GM13977 (cell line): ENCODE measurements around the gene KRTAP9-7.
A peak's percentile ranks its signal among the peaks of the same experiment; 100 is the strongest.

Experiments
- DNase-seq: peaks from one replicate; pipeline ENCODE4 v3.0.0; 2012; ENCODE audit warnings: low spot score
- in situ Hi-C: fragments of 300-500 bp; cut with MboI; formaldehyde crosslinking; loops from one replicate; pipeline ENCODE4 v1.12.0; 2022; ENCODE audit warnings: low sequenced_read_pairs, low pct_unique_long_range_greater_than_20kb, mixed read lengths, inconsistent platforms; ENCODE audit not compliant: unreplicated experiment
- TF ChIP-seq, protein P1 (sequence below): IDR thresholded peaks from 2 replicates; pipeline ENCODE4 v1.5.1; 2012; ENCODE audit warnings: mild to moderate bottlenecking, control low read depth; ENCODE audit not compliant: insufficient read depth; ENCODE audit errors: extremely low read depth, missing control alignments

Gene KRTAP9-7

DNA sequence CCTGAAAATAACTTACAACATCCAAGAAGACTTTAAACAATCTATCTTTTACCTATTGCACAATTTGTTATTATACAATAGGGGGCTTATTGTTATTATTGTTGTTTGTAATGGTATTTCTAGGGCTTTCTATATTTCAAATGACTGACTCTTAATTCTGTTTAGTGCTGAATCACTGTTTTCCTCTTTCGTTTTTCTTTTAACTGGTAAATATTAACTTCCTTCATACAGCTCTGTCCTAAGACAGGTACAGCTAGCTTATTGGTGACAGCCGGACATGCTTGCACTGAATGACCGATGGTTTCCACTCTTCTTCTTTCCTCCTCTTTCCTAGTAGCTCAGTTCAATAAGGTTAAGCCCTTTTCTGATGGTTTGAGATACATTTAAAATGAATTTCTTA lies 11.6 kb downstream of the KRTAP9-7 start:
- DNase-seq = peak; percentile 0
- TF ChIP-seq, protein P1, sequence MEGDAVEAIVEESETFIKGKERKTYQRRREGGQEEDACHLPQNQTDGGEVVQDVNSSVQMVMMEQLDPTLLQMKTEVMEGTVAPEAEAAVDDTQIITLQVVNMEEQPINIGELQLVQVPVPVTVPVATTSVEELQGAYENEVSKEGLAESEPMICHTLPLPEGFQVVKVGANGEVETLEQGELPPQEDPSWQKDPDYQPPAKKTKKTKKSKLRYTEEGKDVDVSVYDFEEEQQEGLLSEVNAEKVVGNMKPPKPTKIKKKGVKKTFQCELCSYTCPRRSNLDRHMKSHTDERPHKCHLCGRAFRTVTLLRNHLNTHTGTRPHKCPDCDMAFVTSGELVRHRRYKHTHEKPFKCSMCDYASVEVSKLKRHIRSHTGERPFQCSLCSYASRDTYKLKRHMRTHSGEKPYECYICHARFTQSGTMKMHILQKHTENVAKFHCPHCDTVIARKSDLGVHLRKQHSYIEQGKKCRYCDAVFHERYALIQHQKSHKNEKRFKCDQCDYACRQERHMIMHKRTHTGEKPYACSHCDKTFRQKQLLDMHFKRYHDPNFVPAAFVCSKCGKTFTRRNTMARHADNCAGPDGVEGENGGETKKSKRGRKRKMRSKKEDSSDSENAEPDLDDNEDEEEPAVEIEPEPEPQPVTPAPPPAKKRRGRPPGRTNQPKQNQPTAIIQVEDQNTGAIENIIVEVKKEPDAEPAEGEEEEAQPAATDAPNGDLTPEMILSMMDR = no peak
- in situ Hi-C loops = no loop called here

DNA sequence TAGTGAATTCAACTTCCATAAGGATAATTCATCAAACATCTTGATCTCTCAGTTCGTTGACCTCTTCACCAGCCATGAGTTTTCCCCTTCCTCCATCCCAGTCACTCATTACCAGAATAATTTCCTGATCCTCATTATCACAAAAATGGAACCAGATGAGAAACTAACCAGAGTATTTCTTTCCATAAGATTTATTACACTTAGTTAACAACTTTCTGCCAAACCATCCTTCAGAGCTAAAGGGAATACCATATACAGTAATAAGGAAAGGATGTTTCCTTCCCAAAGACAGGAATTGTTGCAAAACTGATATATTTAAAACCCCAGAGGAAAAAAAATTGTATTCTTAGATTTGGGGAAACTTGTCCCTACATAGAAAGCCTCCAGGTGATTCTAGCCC lies 18.5 kb downstream of the KRTAP9-7 start:
- TF ChIP-seq, protein P1 = no peak
- in situ Hi-C loops = no loop called here
- DNase-seq = no peak

GRCh38 chr17:41296846-41297245 lies 21.3 kb downstream of the KRTAP9-7 start:
- DNase-seq = no peak
- TF ChIP-seq, protein P1 = no peak
- in situ Hi-C loops = no loop called here

DNA sequence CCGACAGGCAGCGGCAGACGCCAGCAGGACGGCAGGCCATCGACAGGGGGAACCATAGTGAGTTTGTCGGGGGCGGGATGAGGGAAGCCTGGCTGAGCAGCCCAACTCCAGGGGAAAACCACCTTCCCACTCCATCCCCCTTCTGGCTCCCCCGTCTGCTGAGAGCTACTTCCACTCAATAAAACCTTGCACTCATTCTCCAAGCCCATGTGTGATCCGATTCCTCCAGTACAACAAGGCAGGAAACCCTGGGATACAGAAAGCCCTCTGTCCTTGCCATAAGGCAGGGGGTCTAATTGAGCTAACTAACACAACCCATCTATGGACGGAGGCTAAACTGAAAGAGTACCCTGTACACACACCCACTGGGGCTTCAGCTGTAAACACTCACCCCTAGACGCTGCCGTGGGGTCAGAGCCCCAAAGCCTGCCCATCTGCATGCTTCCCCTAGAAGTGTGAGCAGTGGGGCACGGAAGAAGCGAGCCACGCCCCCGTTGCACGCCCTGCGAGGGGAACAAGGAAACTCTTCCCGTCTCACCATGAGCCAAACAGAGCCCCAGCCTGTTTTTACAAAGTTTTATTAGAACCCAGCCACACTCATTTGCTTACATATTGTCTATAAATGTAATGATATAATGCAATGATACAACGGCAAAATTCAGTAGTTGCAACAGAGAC lies 23.1 kb downstream of the KRTAP9-7 start:
- in situ Hi-C loops = no loop called here
- TF ChIP-seq, protein P1 = no peak
- no peak for DNase-seq

DNA sequence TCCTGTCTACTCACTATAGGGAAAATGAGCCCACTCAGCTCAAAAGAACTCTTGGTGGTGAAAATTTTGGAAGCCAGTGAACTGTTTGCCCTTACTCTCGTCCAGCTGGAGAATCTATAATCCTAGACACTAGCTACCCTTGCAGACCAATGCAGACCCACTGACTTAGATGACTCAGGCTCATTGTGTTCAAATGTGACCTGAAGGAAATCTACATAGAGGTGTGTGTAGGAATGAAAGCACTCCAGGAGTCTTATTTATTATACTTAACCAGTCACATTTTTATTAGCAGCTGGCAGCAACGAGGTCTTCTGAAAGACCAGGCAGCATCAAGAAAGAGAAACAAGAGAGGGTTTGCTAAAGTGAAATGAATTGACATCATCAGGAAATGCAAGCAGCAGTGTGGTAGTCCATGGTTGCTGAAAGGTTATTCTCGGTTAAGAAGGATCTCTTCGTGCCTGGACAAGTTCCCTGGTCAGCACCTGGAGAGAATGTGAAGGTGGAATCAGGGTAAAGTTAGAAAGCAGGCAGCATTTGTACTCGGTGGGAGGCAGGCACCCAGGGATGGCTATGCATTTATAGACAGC lies 25.8 kb downstream of the KRTAP9-7 start:
- TF ChIP-seq, protein P1 = no peak
- in situ Hi-C loops = no loop called here
- no peak for DNase-seq

GRCh38 chr17:41301916-41302901 lies 26.7 kb downstream of the KRTAP9-7 start, which contains the start of gene KRTAP29-1:
TSS of gene KRTAP29-1 (minus strand) at chr17:41302851. CDS start at chr17:41302851, 0 bp downstream.
- DNase-seq = no peak
- in situ Hi-C loops = no loop called here
- TF ChIP-seq, protein P1 = no peak
